ENCODE results near the gene MAGEB3. TPM values are rescaled to one million over a fixed set of nuclear protein-coding genes. Genes with fewer than 3 reads are reported as not detected.
"Not testable (repeated sequence)": the region's sequence is repeated elsewhere in the genome, so short reads cannot be mapped to it uniquely, and the experiment has no call there.

Gene MAGEB3, protein sequence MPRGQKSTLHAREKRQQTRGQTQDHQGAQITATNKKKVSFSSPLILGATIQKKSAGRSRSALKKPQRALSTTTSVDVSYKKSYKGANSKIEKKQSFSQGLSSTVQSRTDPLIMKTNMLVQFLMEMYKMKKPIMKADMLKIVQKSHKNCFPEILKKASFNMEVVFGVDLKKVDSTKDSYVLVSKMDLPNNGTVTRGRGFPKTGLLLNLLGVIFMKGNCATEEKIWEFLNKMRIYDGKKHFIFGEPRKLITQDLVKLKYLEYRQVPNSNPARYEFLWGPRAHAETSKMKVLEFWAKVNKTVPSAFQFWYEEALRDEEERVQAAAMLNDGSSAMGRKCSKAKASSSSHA
- total RNA-seq, result not detected in 2 replicates
- long read RNA-seq, result 0 reads

DNA sequence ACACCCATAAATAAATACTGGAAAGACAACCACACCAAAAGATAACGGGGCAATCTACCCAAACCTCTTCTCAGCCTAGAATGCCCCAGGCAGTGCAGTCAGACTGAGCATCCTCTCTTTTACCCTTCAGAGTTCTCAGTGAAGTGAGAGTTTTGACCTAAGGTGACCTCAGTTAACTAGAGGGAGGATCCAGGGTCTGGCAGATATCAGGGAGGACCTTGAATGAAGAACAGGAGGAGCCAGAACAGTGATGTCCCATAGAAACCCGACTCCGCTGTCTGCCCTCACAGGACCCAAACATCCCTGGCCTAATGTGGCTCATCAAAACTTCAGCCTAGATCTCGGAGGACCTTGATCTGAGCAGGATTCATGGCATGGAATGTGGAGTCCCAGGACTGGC lies at the start of gene MAGEB3:
TSS of gene MAGEB3 (plus strand) at position 263 of the 400 bp plus-strand sequence. CDS start 5,268 bp downstream, outside the sequence.
- Mint-ChIP-seq H3K36me3 (ENCODE audit: low read depth) (no peaks in the 10 kb centered on the region), H3K4me1 (no peaks in the 10 kb centered on the region), H3K27me3 (ENCODE audit: low read depth) (no peaks in the 10 kb centered on the region), H3K4me3 (no peak within 1 kb of the TSS), H3K9me3 (no peaks in the 10 kb centered on the region), H3K27ac (ENCODE audit: unreplicated experiment) (no peak within 1 kb of the TSS)
- TF ChIP-seq, protein P1, sequence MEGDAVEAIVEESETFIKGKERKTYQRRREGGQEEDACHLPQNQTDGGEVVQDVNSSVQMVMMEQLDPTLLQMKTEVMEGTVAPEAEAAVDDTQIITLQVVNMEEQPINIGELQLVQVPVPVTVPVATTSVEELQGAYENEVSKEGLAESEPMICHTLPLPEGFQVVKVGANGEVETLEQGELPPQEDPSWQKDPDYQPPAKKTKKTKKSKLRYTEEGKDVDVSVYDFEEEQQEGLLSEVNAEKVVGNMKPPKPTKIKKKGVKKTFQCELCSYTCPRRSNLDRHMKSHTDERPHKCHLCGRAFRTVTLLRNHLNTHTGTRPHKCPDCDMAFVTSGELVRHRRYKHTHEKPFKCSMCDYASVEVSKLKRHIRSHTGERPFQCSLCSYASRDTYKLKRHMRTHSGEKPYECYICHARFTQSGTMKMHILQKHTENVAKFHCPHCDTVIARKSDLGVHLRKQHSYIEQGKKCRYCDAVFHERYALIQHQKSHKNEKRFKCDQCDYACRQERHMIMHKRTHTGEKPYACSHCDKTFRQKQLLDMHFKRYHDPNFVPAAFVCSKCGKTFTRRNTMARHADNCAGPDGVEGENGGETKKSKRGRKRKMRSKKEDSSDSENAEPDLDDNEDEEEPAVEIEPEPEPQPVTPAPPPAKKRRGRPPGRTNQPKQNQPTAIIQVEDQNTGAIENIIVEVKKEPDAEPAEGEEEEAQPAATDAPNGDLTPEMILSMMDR (conservative IDR thresholded peaks at IDR 0.05), result no peak
- no peak for DNase-seq (ENCODE audit: low read depth, low spot score)

DNA sequence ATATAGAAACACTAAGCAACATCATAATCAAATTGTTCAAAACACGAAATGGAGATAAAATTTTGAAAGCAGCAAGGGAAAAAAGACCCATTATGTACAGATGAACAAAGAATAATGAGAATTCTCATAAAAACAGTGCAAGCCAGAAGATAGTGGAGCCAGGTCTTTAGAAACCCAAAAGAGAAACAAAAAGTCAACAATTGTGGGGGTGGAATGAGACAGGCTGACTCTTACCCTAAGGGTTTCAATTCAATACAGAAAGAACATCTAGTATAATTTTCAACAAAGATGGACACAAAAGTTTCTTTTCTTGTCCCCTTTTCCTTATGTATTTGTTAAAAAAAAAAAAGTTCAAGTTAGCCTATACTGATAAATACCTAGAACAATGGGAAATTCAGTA lies 49.1 kb upstream of the MAGEB3 start:
- Mint-ChIP-seq H3K9me3 (no peaks in the 10 kb centered on the region), H3K27me3 (ENCODE audit: low read depth) (no peaks in the 10 kb centered on the region), H3K4me3 (no peak overlapping the region), H3K27ac (ENCODE audit: unreplicated experiment) (no peak overlapping the region), H3K36me3 (ENCODE audit: low read depth) (no peaks in the 10 kb centered on the region), H3K4me1 (peaks cover 4% of the 10 kb centered on the region)
- no peak for DNase-seq (ENCODE audit: low read depth, low spot score)
- TF ChIP-seq, protein P1 (conservative IDR thresholded peaks at IDR 0.05), result no peak

DNA sequence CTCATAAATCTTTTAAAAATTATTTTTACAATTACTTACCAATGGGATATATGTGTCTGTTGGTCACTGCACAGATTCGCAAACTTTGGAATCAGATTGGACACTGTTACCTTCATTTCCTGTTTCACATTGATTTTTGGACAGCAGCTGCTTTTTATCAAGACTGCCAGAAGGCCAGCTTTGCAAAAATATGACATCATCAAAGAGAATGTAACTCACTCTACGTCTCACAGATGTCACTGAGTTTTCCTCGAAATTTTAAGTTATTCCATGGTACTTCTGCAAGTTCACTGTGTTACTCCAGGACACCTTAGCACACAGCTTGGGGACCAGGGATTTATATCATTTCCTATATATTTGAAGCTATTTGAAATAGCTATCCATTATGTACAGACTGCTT lies 46.9 kb upstream of the MAGEB3 start:
- TF ChIP-seq, protein P1 (conservative IDR thresholded peaks at IDR 0.05), result no peak
- Mint-ChIP-seq H3K9me3 (no peaks in the 10 kb centered on the region), H3K36me3 (ENCODE audit: low read depth) (no peaks in the 10 kb centered on the region), H3K27ac (ENCODE audit: unreplicated experiment) (no peak overlapping the region), H3K4me3 (no peak overlapping the region), H3K27me3 (ENCODE audit: low read depth) (no peaks in the 10 kb centered on the region), H3K4me1 (peaks cover 4% of the 10 kb centered on the region)
- DNase-seq (ENCODE audit: low read depth, low spot score), result no peak

DNA sequence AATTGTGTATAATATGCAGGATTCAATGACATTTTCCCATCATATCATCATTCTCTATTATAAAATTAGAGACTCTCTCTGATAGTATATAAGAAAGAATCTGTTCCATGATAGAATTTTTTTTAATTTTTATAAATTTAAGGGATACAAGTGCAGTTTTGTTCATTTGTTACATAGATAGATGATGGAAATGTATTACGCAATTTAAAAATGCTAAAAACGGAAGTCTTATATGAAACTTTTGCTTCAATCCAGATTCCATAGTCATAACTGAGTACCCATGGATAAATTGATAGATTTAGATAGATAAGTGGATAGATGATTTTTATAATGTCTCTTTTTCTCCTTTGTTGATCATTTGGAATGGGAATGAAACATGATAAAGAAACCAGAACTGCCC lies 40.0 kb upstream of the MAGEB3 start:
- H3K9me3 Mint-ChIP-seq, result no peaks in the 10 kb centered on the region
- H3K4me1 Mint-ChIP-seq, result no peaks in the 10 kb centered on the region
- TF ChIP-seq, protein P1 (conservative IDR thresholded peaks at IDR 0.05), result no peak
- peaks cover 2% of the 10 kb centered on the region for H3K27me3 Mint-ChIP-seq (ENCODE audit: low read depth)
- DNase-seq (ENCODE audit: low read depth, low spot score), result no peak
- H3K36me3 Mint-ChIP-seq (ENCODE audit: low read depth), result no peaks in the 10 kb centered on the region
- no peak overlapping the region for H3K4me3 Mint-ChIP-seq
- H3K27ac Mint-ChIP-seq (ENCODE audit: unreplicated experiment), result no peak overlapping the region

- DNase-seq (ENCODE audit: low read depth, low spot score); H3K27me3 Mint-ChIP-seq (ENCODE audit: low read depth); H3K4me3 Mint-ChIP-seq; H3K9me3 Mint-ChIP-seq; H3K36me3 Mint-ChIP-seq (ENCODE audit: low read depth); H3K27ac Mint-ChIP-seq (ENCODE audit: unreplicated experiment); H3K4me1 Mint-ChIP-seq: not testable (repeated sequence)
Measured at GRCh38 chrX:30193910-30194309, 36.5 kb upstream of the MAGEB3 start.

- Mint-ChIP-seq H3K27ac (ENCODE audit: unreplicated experiment) (no peak overlapping the region), H3K36me3 (ENCODE audit: low read depth) (no peaks in the 10 kb centered on the region), H3K4me1 (no peaks in the 10 kb centered on the region), H3K27me3 (ENCODE audit: low read depth) (peaks cover 2% of the 10 kb centered on the region), H3K4me3 (no peak overlapping the region), H3K9me3 (no peaks in the 10 kb centered on the region)
- TF ChIP-seq, protein P1 (conservative IDR thresholded peaks at IDR 0.05), result peak; percentile 58
- DNase-seq (ENCODE audit: low read depth, low spot score), result no peak
Measured at GRCh38 chrX:30196322-30196721, 34.1 kb upstream of the MAGEB3 start.
